GM18909 (cell line): ENCODE results near the gene FGFR2.
"Not testable (repeated sequence)": the region's sequence is repeated elsewhere in the genome, so short reads cannot be mapped to it uniquely, and the experiment has no call there.

ENCODE experiments used
- ATAC-seq: cut with Tn5 transposase; IDR thresholded peaks from one replicate; pipeline ENCODE4 v1.9.1; 2021; ENCODE audit warnings: mild to moderate bottlenecking; ENCODE audit not compliant: unreplicated experiment, poor library complexity

FGFR2 gene

GRCh38 chr10:121558238-121558637 is 40.0 kb downstream of the FGFR2 start:
- no peak for ATAC-seq

DNA sequence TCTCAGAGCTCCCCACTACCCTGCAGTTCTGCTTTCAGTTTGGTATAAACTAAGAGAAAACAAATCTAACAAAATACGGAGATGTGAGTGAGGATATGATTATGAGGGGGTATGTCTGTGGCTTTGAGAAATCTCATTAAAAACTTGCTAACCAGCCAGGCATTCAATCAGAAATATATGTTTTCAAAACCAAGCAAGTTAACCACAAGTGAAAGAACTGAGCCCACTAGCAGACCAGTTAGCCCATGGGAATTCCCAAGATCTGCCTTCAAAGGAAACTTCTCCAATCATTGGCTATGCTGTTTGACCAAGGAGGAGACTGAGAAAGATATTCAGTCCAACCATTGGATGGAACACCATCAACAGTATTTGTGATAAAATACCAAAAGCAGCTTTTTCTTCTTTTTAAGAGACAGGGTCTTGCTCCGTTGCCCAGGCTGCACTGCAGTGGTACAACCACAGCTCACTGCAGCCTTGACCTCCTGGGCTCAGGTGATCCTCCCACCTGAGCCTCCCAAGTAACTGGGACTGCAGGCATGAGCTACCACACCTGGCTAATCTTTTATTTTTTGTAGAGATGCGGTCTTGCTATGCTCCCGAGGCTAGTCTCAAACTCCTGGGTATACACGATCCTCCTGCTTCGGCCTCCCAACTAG is 41.2 kb downstream of the FGFR2 start:
- no peak for ATAC-seq

GRCh38 chr10:121556455-121556854 is 41.8 kb downstream of the FGFR2 start:
- no peak for ATAC-seq

GRCh38 chr10:121554916-121555315 is 43.3 kb downstream of the FGFR2 start:
- ATAC-seq = not testable (repeated sequence)

DNA sequence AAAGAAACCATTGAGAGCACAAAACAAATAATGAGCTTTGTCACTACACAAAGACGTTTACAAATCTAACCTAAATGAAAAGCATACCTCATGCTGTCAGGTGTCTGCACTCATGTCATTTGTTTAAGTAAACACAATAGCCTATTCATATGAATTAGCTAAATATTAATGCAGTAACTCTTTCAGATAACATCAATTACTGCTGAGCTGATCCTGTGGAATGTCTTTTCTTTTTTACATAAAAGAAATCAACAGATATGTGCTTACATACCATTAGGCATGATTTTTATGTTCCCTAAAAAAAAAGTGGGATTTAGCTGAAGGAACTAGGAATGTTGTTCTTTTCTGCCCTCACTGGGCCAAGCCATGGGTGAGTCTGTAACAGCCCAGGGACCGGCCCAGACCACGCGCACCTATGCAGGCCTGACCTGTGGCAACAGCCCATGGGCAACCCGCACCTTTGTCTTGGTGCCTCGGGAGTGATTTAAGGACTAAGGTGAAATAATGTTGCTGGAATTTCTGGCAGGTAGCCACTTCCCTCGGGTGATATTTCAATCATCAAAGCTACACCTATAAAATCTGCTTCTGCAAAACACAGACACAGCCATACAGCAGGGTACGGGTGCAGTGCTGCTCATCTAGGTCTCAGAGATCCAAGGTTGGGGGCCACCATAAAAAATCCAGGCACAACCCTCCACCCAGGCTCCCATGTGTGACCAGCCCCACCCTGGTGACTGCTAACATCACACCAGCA is 44.6 kb downstream of the FGFR2 start:
- no peak for ATAC-seq

DNA sequence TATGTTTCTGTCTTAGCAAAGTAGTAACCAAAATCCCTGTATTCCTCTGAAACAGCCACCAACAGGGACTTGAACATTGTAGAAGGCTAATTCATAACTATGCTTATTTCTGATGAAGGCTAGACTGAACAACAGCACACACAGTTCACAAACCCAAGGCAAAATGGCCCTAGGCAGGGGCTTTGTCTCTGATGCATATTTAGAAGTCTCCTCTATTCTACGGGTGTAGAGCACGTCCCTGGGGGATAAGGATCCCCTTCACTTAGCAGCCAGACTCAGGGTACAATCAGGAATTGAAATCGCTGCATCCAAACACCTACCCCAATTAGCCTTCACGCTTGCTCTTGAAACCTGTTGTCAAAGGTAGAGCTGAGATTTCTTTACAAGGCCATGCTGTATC is 45.5 kb downstream of the FGFR2 start:
- no peak for ATAC-seq

GRCh38 chr10:121551210-121551885 is 46.9 kb downstream of the FGFR2 start:
- no peak for ATAC-seq

- ATAC-seq = no peak
Measured at GRCh38 chr10:121544301-121544869, 53.9 kb downstream of the FGFR2 start.

GRCh38 chr10:121543545-121543944 is 54.7 kb downstream of the FGFR2 start:
- ATAC-seq = no peak

DNA sequence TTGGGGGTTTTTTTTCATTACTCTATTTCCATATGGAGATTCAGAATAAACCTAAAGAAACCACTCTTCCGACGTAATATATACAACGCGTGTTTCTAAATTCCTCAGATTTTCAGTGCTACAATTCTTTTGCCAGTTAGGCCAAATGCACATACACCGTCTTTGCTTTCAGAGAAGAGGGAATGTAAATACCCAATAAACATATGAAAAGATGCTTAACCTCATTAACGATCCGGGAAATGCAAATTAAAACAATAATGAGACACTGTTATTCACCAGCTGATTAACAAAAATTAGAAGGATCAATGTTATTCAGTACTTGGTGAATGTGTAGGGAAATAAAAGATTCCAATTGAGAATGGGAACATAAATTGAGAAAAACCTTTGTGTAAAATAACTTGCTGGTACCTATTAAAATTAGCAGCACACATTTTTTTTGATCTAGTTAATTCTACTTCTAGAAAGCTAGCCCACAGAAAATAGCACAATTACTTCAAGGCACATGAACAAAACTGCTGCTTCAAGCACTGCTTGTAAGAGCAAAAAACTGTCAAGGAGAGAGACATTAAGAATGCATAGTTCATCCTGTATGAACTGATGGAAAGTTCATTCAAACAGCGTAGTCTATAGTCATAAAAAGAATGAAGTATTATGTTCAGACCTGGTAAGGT is 56.7 kb downstream of the FGFR2 start:
- ATAC-seq = no peak

GRCh38 chr10:121540732-121541395 is 57.4 kb downstream of the FGFR2 start:
- no peak for ATAC-seq

- ATAC-seq = no peak
Measured at GRCh38 chr10:121539786-121540185, 58.5 kb downstream of the FGFR2 start.

- no peak for ATAC-seq
Measured at GRCh38 chr10:121536310-121536913, 61.8 kb downstream of the FGFR2 start.

- no peak for ATAC-seq
Measured at GRCh38 chr10:121535381-121535780, 62.9 kb downstream of the FGFR2 start.

DNA sequence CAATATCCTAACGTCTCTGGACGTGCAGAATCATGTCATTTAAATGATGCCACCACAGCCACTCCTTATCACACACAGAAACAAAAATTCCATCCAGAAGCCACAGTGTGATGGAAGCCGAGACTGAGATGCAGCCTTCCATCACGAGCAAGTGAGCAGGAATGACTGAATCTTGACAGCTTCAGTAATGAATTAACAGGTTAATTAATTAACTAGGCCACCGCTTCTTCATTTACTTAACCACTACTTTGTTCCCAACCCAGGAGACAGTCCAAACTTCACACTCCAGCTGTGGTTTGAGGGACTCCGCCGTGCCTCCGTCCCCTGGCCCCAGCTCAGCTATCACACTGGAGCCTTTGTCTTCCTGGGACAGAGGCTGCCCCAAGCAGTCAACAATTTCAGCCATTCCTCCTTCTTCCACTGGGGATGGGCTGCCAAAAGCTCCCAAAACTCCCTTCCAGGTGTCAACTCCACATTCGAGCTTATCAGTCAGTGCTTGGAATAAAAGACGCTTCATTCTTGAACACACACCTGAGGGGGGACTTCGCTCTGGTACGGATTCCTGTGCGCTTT is 65.9 kb downstream of the FGFR2 start:
- ATAC-seq = no peak

GRCh38 chr10:121531830-121532178 is 66.4 kb downstream of the FGFR2 start:
- ATAC-seq = no peak

DNA sequence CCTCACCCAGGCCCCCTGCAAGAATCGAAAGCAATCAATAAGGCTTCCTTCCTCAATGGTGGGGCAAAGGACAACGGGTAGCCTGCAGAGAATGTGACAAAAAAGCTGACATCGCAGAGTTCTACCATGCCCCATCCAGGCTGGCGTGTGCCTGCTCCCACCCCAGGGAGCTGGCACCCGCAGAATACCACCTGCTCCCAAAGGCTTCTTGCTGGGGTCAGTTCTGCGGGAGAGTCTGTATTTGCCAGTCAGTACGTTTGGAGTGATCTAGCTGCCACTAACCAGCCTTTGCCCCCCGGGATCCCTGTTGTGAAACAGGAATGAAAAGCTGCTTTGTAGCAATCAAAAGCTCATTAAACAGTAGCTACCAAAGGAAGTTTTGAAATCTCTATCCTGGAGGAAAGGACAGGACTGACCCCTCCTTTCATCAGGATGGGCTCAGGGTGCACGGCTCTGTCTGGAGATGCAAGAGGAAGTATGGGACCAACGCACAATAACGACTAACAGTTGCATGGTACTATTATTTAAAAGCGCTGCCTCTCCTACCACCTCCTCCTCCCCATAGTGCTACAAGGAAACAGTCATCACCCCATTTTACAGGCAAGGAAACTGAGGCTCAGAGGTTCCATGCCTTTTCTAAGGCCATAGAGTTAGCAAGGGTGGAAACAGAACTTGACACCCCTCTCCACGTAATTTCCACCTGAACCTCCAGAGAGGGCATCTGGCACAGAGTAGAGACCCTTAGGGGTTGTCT is 67.0 kb downstream of the FGFR2 start:
- ATAC-seq = no peak

- no peak for ATAC-seq
Measured at GRCh38 chr10:121530481-121531075, 67.7 kb downstream of the FGFR2 start.
